HG03354 (cell line): ENCODE data around the gene DNM3.

ENCODE experiments used
- ATAC-seq: cut with Tn5 transposase; IDR thresholded peaks from one replicate; pipeline ENCODE4 v1.9.1; 2021; ENCODE audit warnings: mild to moderate bottlenecking; ENCODE audit not compliant: unreplicated experiment, poor library complexity, severe bottlenecking

Gene DNM3

GRCh38 chr1:171816300-171816901 lies 24.9 kb upstream of the DNM3 start:
- ATAC-seq, result no peak

GRCh38 chr1:171817511-171818265 lies 23.6 kb upstream of the DNM3 start:
- peak; percentile 74 for ATAC-seq

GRCh38 chr1:171819946-171820345 lies 21.4 kb upstream of the DNM3 start:
- no peak for ATAC-seq

- no peak for ATAC-seq
These were observed 14.3 kb upstream of the DNM3 start for GRCh38 chr1:171826973-171827372.

GRCh38 chr1:171828794-171829193 lies 12.5 kb upstream of the DNM3 start:
- ATAC-seq, result no peak

- ATAC-seq, result no peak
These were observed 8.0 kb upstream of the DNM3 start for GRCh38 chr1:171833091-171833825.

GRCh38 chr1:171834821-171835220 lies 6.5 kb upstream of the DNM3 start:
- no peak for ATAC-seq

GRCh38 chr1:171835891-171836290 lies 5.4 kb upstream of the DNM3 start:
- no peak for ATAC-seq

- no peak for ATAC-seq
These were observed 848 bp downstream of the DNM3 start for GRCh38 chr1:171841931-171842761.

- no peak for ATAC-seq
These were observed 3.1 kb downstream of the DNM3 start for GRCh38 chr1:171844381-171844780.

- ATAC-seq, result no peak
These were observed 4.7 kb downstream of the DNM3 start for GRCh38 chr1:171845998-171846397.

GRCh38 chr1:171849245-171849898 lies 8.1 kb downstream of the DNM3 start:
- no peak for ATAC-seq

GRCh38 chr1:171850651-171851350 lies 9.5 kb downstream of the DNM3 start:
- ATAC-seq, result no peak

- no peak for ATAC-seq
These were observed 11.0 kb downstream of the DNM3 start for GRCh38 chr1:171852272-171852671.

GRCh38 chr1:171855381-171855780 lies 14.1 kb downstream of the DNM3 start:
- no peak for ATAC-seq

- no peak for ATAC-seq
These were observed 17.4 kb downstream of the DNM3 start for GRCh38 chr1:171858696-171859095.

- no peak for ATAC-seq
These were observed 19.4 kb downstream of the DNM3 start for GRCh38 chr1:171860696-171861095.

GRCh38 chr1:171863531-171863930 lies 22.2 kb downstream of the DNM3 start:
- ATAC-seq, result no peak

GRCh38 chr1:171864308-171864707 lies 23.0 kb downstream of the DNM3 start:
- no peak for ATAC-seq
